Ishikawa (cell line): ENCODE measurements around the gene NUB1.

ENCODE experiments used
- CEBPB ChIP-seq: IDR thresholded peaks from 2 replicates; pipeline ENCODE4 v1.6.1; 2012
- EGR1 ChIP-seq: IDR thresholded peaks from 2 replicates; pipeline ENCODE4 v1.6.1; 2012
- EP300 ChIP-seq: IDR thresholded peaks from 2 replicates; pipeline ENCODE4 v1.6.1; 2012; ENCODE audit warnings: borderline replicate concordance
- FOXM1 ChIP-seq: IDR thresholded peaks from 2 replicates; pipeline ENCODE4 v1.6.1; 2012; ENCODE audit warnings: low read depth, borderline replicate concordance
- NFIC ChIP-seq: IDR thresholded peaks from 2 replicates; pipeline ENCODE4 v1.6.1; 2012
- RAD21 ChIP-seq: IDR thresholded peaks from 2 replicates; pipeline ENCODE4 v1.6.1; 2012; ENCODE audit warnings: low read depth
- TAF1 ChIP-seq: IDR thresholded peaks from 2 replicates; pipeline ENCODE4 v1.6.1; 2012; ENCODE audit warnings: low read depth, mild to moderate bottlenecking
- TCF12 ChIP-seq: IDR thresholded peaks from 2 replicates; pipeline ENCODE4 v1.6.1; 2012; ENCODE audit warnings: low read depth
- YY1 ChIP-seq: IDR thresholded peaks from 2 replicates; pipeline ENCODE4 v1.6.1; 2012; ENCODE audit warnings: low read depth
- TF ChIP-seq, protein P1 (sequence below): IDR thresholded peaks from 2 replicates; pipeline ENCODE4 v1.6.1; 2012; ENCODE audit warnings: low read depth, mild to moderate bottlenecking

GRCh38 chr7:151402029-151402835 lies 60.6 kb downstream of the NUB1 start:
- no peak for TF ChIP-seq NFIC
- TF ChIP-seq EGR1 = no peak
- TF ChIP-seq, protein P1, sequence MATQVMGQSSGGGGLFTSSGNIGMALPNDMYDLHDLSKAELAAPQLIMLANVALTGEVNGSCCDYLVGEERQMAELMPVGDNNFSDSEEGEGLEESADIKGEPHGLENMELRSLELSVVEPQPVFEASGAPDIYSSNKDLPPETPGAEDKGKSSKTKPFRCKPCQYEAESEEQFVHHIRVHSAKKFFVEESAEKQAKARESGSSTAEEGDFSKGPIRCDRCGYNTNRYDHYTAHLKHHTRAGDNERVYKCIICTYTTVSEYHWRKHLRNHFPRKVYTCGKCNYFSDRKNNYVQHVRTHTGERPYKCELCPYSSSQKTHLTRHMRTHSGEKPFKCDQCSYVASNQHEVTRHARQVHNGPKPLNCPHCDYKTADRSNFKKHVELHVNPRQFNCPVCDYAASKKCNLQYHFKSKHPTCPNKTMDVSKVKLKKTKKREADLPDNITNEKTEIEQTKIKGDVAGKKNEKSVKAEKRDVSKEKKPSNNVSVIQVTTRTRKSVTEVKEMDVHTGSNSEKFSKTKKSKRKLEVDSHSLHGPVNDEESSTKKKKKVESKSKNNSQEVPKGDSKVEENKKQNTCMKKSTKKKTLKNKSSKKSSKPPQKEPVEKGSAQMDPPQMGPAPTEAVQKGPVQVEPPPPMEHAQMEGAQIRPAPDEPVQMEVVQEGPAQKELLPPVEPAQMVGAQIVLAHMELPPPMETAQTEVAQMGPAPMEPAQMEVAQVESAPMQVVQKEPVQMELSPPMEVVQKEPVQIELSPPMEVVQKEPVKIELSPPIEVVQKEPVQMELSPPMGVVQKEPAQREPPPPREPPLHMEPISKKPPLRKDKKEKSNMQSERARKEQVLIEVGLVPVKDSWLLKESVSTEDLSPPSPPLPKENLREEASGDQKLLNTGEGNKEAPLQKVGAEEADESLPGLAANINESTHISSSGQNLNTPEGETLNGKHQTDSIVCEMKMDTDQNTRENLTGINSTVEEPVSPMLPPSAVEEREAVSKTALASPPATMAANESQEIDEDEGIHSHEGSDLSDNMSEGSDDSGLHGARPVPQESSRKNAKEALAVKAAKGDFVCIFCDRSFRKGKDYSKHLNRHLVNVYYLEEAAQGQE = no peak
- TF ChIP-seq EP300 = no peak
- TF ChIP-seq YY1 = no peak
- no peak for TF ChIP-seq CEBPB
- TF ChIP-seq TCF12 = no peak
- no peak for TF ChIP-seq RAD21
- no peak for TF ChIP-seq FOXM1
- TF ChIP-seq TAF1 = no peak
